ENCODE results near the gene ADAM8.
"Not testable (repeated sequence)": the region's sequence is repeated elsewhere in the genome, so short reads cannot be mapped to it uniquely, and the experiment has no call there.

ADAM8 gene

GRCh38 chr10:133229265-133230043 is 47.2 kb downstream of the ADAM8 start:
- no peak for FAIRE-seq

- FAIRE-seq: no peak
These were observed 49.4 kb downstream of the ADAM8 start for GRCh38 chr10:133227256-133227655.

GRCh38 chr10:133226251-133226808 is 50.3 kb downstream of the ADAM8 start:
- no peak for FAIRE-seq

GRCh38 chr10:133225707-133226191 is 50.9 kb downstream of the ADAM8 start:
- no peak for FAIRE-seq

GRCh38 chr10:133224756-133225372 is 51.8 kb downstream of the ADAM8 start:
- FAIRE-seq: no peak

GRCh38 chr10:133224076-133224475 is 52.6 kb downstream of the ADAM8 start:
- no peak for FAIRE-seq

- FAIRE-seq: not testable (repeated sequence)
These were observed 54.9 kb downstream of the ADAM8 start for GRCh38 chr10:133221756-133222155.

GRCh38 chr10:133221331-133221730 is 55.3 kb downstream of the ADAM8 start:
- FAIRE-seq: no peak

GRCh38 chr10:133219782-133220181 is 56.9 kb downstream of the ADAM8 start:
- FAIRE-seq: no peak

- FAIRE-seq: no peak
These were observed 57.8 kb downstream of the ADAM8 start for GRCh38 chr10:133218891-133219290.

- no peak for FAIRE-seq
These were observed 58.7 kb downstream of the ADAM8 start for GRCh38 chr10:133217800-133218589.

GRCh38 chr10:133216776-133217175 is 59.9 kb downstream of the ADAM8 start:
- no peak for FAIRE-seq

- no peak for FAIRE-seq
These were observed 61.1 kb downstream of the ADAM8 start for GRCh38 chr10:133215586-133215985.

GRCh38 chr10:133214468-133215410 is 61.9 kb downstream of the ADAM8 start:
- no peak for FAIRE-seq

- no peak for FAIRE-seq
These were observed 62.8 kb downstream of the ADAM8 start for GRCh38 chr10:133213641-133214467.

GRCh38 chr10:133212853-133213494 is 63.7 kb downstream of the ADAM8 start:
- FAIRE-seq: no peak
